GM23338 (cell line): ENCODE measurements around the gene PRPF31. TPM values are rescaled to one million over a fixed set of nuclear protein-coding genes. Genes with fewer than 3 reads are reported as not detected.
A peak's percentile ranks its signal among the peaks of the same experiment; 100 is the strongest.

Experiments
- ATAC-seq: fragments of 200-7000 bp; cut with Tn5 transposase; 3 replicates; pipeline ENCODE4 v1.9.1; 2020
- DNase-seq: peaks from one replicate; pipeline ENCODE4 v3.0.0-alpha.2; 2015; ENCODE audit warnings: low spot score
- H2AFZ ChIP-seq: fragments of 200-600 bp; sonication (generic); 2 replicates; pipeline ENCODE4 v1.8.0; 2016; ENCODE audit warnings: antibody characterized with exemption, mild to moderate bottlenecking, moderate library complexity
- H3F3A ChIP-seq: fragments of 200-600 bp; sonication (generic); replicated peaks from 2 replicates; pipeline ENCODE4 v1.8.0; 2017; ENCODE audit warnings: antibody characterized with exemption, mixed run types, low read depth
- H3K27ac ChIP-seq: fragments of 200-600 bp; sonication (generic); 2 replicates; pipeline ENCODE4 v1.6.1; 2016; ENCODE audit warnings: low read depth
- H3K27me3 ChIP-seq: fragments of 200-600 bp; sonication (generic); 2 replicates; pipeline ENCODE4 v1.8.0; 2016; ENCODE audit warnings: mild to moderate bottlenecking, mixed run types, moderate library complexity; ENCODE audit not compliant: insufficient read depth
- H3K36me3 ChIP-seq: fragments of 200-600 bp; sonication (generic); 2 replicates; pipeline ENCODE4 v1.8.0; 2016; ENCODE audit warnings: mild to moderate bottlenecking; ENCODE audit not compliant: insufficient read depth
- H3K4me1 ChIP-seq: fragments of 200-600 bp; sonication (generic); 2 replicates; pipeline ENCODE4 v1.8.0; 2016; ENCODE audit warnings: mild to moderate bottlenecking, moderate library complexity; ENCODE audit not compliant: insufficient read depth
- H3K4me2 ChIP-seq: fragments of 200-600 bp; sonication (generic); 2 replicates; pipeline ENCODE4 v1.7.1; 2017; ENCODE audit warnings: mixed run types
- H3K4me3 ChIP-seq: fragments of 200-600 bp; sonication (generic); 2 replicates; pipeline ENCODE4 v1.6.1; 2016; ENCODE audit warnings: mixed run types
- H3K79me2 ChIP-seq: fragments of 200-600 bp; sonication (generic); replicated peaks from 2 replicates; pipeline ENCODE4 v1.8.0; 2017; ENCODE audit warnings: mild to moderate bottlenecking; ENCODE audit not compliant: insufficient read depth
- H3K9me2 ChIP-seq: fragments of 200-600 bp; sonication (generic); 2 replicates; pipeline ENCODE4 v1.8.0; 2017; ENCODE audit not compliant: insufficient read depth
- H4K20me1 ChIP-seq: fragments of 200-600 bp; sonication (generic); replicated peaks from 2 replicates; pipeline ENCODE4 v1.8.0; 2017; ENCODE audit warnings: mild to moderate bottlenecking; ENCODE audit not compliant: insufficient read depth
- H3K27ac Mint-ChIP-seq: 2 replicates; pipeline ENCODE4 v1.8.0; 2020; ENCODE audit warnings: inconsistent platforms, mild to moderate bottlenecking, moderate library complexity, mixed read lengths
- H3K27me3 Mint-ChIP-seq: 3 replicates; pipeline ENCODE4 v1.8.0; 2022; ENCODE audit warnings: low read depth, mild to moderate bottlenecking, moderate library complexity, mixed read lengths, inconsistent platforms; ENCODE audit not compliant: insufficient read depth, poor library complexity
- H3K36me3 Mint-ChIP-seq: 3 replicates; pipeline ENCODE4 v1.8.0; 2021; ENCODE audit warnings: low read depth, mild to moderate bottlenecking, inconsistent platforms, moderate library complexity, mixed read lengths
- H3K4me1 Mint-ChIP-seq: 3 replicates; pipeline ENCODE4 v1.8.0; 2020; ENCODE audit warnings: mild to moderate bottlenecking, inconsistent platforms, mixed read lengths
- H3K4me3 Mint-ChIP-seq: 3 replicates; pipeline ENCODE4 v1.8.0; 2021; ENCODE audit warnings: moderate library complexity, mild to moderate bottlenecking, inconsistent platforms, mixed read lengths
- H3K9me3 Mint-ChIP-seq: 3 replicates; pipeline ENCODE4 v1.8.0; 2020; ENCODE audit warnings: moderate library complexity, mild to moderate bottlenecking, inconsistent platforms, mixed read lengths
- CREB1 ChIP-seq: fragments of 250-450 bp; sonication (Bioruptor Pico); IDR thresholded peaks from 2 replicates; pipeline ENCODE4 v1.5.0; 2020; ENCODE audit warnings: low read depth, mild to moderate bottlenecking, moderate library complexity
- CTCF ChIP-seq, 2 experiments: fragments of 200-600 bp in 1 of 2; sonication (generic) in 1 of 2; conservative IDR thresholded peaks; 2 replicates each; pipeline versions ENCODE4 v1.5.1 to v1.6.1; 2016 to 2017; ENCODE audit warnings: antibody characterized with exemption in 2 of 2, low read depth in 2 of 2, mild to moderate bottlenecking in 2 of 2, moderate library complexity in 1 of 2
- ETS1 ChIP-seq: IDR thresholded peaks from 2 replicates; pipeline ENCODE4 v1.6.1; 2016; ENCODE audit warnings: antibody characterized with exemption
- EZH2 ChIP-seq: fragments of 200-600 bp; sonication (generic); IDR thresholded peaks from one replicate; pipeline ENCODE4 v1.8.0; 2017; ENCODE audit warnings: antibody characterized with exemption, mild to moderate bottlenecking, low read depth; ENCODE audit not compliant: unreplicated experiment
- EZH2phosphoT487 ChIP-seq: fragments of 200-600 bp; sonication (generic); IDR thresholded peaks from one replicate; pipeline ENCODE4 v1.8.1; 2018; ENCODE audit warnings: antibody characterized with exemption; ENCODE audit not compliant: unreplicated experiment
- JUNB ChIP-seq: IDR thresholded peaks from one replicate; pipeline ENCODE4 v1.6.1; 2016; ENCODE audit warnings: antibody characterized with exemption; ENCODE audit not compliant: unreplicated experiment
- NANOG ChIP-seq: IDR thresholded peaks from 2 replicates; pipeline ENCODE4 v1.6.1; 2016; ENCODE audit warnings: antibody characterized with exemption, borderline replicate concordance
- POLR2AphosphoS5 ChIP-seq: IDR thresholded peaks from 2 replicates; pipeline ENCODE4 v1.6.1; 2016; ENCODE audit warnings: antibody characterized with exemption, low read depth
- REST ChIP-seq: IDR thresholded peaks from one replicate; pipeline ENCODE4 v1.6.1; 2018; ENCODE audit warnings: antibody characterized with exemption; ENCODE audit not compliant: unreplicated experiment
- STAT1 ChIP-seq: IDR thresholded peaks from one replicate; pipeline ENCODE4 v1.6.1; 2016; ENCODE audit warnings: antibody characterized with exemption; ENCODE audit not compliant: unreplicated experiment
- ZNF114 ChIP-seq: fragments of 250-450 bp; sonication (Bioruptor Pico); IDR thresholded peaks from 2 replicates; pipeline ENCODE4 v1.5.0; 2020; ENCODE audit warnings: mild to moderate bottlenecking, moderate library complexity
- ZNF331 ChIP-seq: fragments of 250-450 bp; sonication (Bioruptor Pico); IDR thresholded peaks from 2 replicates; pipeline ENCODE4 v1.5.0; 2020; ENCODE audit warnings: low read depth, mild to moderate bottlenecking, moderate library complexity
- ZNF462 ChIP-seq: fragments of 250-450 bp; sonication (Bioruptor Pico); IDR thresholded peaks from 2 replicates; pipeline ENCODE4 v1.5.0; 2020; ENCODE audit warnings: mild to moderate bottlenecking, moderate library complexity
- polyA plus RNA-seq: library from polyadenylated mRNA; unstranded; fragments of >200 nt; fragmentation: Nextera tagmentation; extraction: Ambion mirVana; gene quantifications from 2 replicates; pipeline ENCODE4 v1.2.1, GENCODE V29; 2016
- total RNA-seq: library from RNA; depleted of rRNA; stranded (reverse); fragments of >200 nt; shearing (Covaris generic); gene quantifications from 2 replicates; pipeline ENCODE4 v1.2.3, GENCODE V29; 2014

PRPF31 gene
- total and polyA plus RNA-seq, 2 experiments from 2014 or later, result 83.3 to 94.2 TPM

- no peak overlapping the region for H3K4me3 Mint-ChIP-seq
- Histone ChIP-seq H4K20me1 (peaks cover 49% of the 10 kb centered on the region), H3F3A (peaks cover 4% of the 10 kb centered on the region; the same call in 1 of the 2 replicates), H2AFZ (no peak overlapping the region), H3K9me2 (no peaks in the 10 kb centered on the region), H3K4me1 (no peaks in the 10 kb centered on the region; the same call in 1 of the 2 replicates), H3K27me3 (no peaks in the 10 kb centered on the region), H3K27ac (0 out of 2 replicates have a peak overlapping the region, but pooled peaks have one; percentile 32), H3K36me3 (peaks cover 24% of the 10 kb centered on the region), H3K4me2 (no peak overlapping the region), H3K4me3 (no peak overlapping the region), H3K79me2 (peaks cover 51% of the 10 kb centered on the region)
- DNase-seq (no peak), ATAC-seq (no peak)
- peaks cover 19% of the 10 kb centered on the region for H3K27me3 Mint-ChIP-seq
- H3K36me3 Mint-ChIP-seq, result peaks cover 63% of the 10 kb centered on the region
- TF ChIP-seq POLR2AphosphoS5, result no peak
- no peak for TF ChIP-seq STAT1
- TF ChIP-seq NANOG, result no peak
- no peak for TF ChIP-seq ZNF462
- no peak for TF ChIP-seq CTCF (conservative IDR thresholded peaks at IDR 0.05; ENCODE audit: low read depth in 2 of 2)
- TF ChIP-seq ZNF114, result no peak
- TF ChIP-seq CREB1 (CRISPR knock-in tag), result no peak
- no peak for TF ChIP-seq ZNF331 (CRISPR knock-in tag)
- no peak for TF ChIP-seq EZH2
- TF ChIP-seq REST, result no peak
- no peak for TF ChIP-seq EZH2phosphoT487
- no peak for TF ChIP-seq ETS1
- TF ChIP-seq JUNB, result no peak
- no peak overlapping the region for H3K27ac Mint-ChIP-seq
- no peaks in the 10 kb centered on the region; the same call in 2 of the 3 replicates for H3K9me3 Mint-ChIP-seq
- peaks cover 23% of the 10 kb centered on the region for H3K4me1 Mint-ChIP-seq
Measured at GRCh38 chr19:54141356-54141755, 25.8 kb downstream of the PRPF31 start.
